GM19043 (cell line): ENCODE results near the gene TNRC6B.

Source experiments
- ATAC-seq: cut with Tn5 transposase; IDR thresholded peaks from one replicate; pipeline ENCODE4 v1.9.1; 2021; ENCODE audit warnings: low read depth; ENCODE audit not compliant: unreplicated experiment

TNRC6B gene

DNA sequence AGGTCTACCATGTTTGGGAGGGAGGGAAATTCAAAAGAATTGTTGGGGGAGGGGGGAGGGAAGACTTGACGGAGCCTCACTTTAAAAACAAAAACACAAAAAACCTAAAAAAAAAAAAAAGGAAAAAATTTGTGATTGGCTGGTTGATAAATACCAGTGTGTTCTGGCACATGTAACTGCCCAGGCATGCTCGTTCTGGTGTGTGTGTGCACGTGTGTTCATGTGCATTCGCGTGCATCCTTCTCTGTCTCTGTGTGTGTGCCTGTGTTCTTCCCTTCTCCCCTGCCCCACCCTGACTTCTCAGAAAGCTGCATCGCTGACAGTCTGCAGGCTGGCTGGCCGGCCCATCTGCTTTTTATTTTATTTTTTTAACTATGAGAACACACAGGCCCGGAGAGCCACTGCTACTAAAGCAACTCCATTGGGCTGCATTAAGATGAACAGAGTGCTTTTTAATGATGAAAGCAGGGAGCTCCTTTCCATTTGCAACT lies 146.0 kb downstream of the TNRC6B start:
- no peak for ATAC-seq

DNA sequence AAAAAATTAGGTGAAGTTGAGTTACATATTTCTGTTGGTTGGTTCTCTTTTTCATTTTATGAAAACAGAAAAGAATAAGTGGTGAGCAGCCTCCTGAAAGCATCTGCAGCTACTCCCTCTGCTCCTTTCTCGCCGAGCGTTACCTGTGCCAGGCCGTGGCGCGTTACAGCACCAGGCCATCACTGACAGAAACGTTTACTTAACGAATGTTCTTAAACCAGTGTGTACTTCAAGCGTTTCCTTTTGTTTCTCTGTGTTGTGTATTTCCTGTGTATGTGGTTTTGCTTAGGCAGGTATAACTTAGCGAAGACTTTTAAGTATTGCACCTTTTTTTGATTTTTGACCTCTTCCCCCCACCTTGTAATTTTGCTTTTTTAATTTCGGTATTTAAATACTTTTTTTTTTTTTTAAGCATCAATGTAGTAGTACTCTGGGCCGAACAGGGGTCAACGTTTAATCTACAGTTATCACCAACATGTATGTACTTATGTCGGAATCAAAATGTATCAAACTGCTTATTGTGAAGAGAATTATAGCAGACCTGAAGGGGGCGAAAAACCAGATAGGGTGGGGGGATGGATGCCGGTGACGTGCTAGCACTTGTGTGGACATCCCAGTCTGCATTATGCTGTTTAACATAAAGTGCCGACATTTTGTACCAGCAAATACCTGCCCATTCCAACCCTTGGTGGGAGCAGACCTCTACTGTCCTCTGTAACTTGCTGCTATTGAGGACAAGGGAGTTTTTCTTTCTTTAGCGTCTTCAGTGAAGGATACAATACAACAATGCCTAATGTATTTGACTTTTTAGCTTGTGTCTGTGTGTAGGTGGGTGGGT lies 147.0 kb downstream of the TNRC6B start:
- no peak for ATAC-seq

DNA sequence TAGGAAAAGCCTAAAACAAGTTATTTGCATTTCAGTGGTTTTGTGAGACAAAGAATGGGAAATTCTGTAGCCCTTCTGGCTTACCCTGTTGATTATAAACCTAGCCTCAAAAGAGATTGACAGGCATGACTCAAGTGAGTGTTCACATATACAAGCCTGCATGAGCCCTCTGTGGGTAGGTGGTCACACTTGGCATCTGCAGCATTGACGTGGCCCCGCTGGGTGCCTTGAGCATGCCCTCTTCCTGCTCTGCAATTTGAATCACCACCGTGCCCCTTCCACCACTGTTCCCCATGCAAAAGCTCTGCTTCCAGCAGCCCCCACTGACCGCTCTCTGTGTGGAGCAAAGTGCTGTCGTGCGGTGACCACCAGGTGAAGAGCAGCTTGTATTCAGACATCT lies 147.6 kb downstream of the TNRC6B start:
- no peak for ATAC-seq

DNA sequence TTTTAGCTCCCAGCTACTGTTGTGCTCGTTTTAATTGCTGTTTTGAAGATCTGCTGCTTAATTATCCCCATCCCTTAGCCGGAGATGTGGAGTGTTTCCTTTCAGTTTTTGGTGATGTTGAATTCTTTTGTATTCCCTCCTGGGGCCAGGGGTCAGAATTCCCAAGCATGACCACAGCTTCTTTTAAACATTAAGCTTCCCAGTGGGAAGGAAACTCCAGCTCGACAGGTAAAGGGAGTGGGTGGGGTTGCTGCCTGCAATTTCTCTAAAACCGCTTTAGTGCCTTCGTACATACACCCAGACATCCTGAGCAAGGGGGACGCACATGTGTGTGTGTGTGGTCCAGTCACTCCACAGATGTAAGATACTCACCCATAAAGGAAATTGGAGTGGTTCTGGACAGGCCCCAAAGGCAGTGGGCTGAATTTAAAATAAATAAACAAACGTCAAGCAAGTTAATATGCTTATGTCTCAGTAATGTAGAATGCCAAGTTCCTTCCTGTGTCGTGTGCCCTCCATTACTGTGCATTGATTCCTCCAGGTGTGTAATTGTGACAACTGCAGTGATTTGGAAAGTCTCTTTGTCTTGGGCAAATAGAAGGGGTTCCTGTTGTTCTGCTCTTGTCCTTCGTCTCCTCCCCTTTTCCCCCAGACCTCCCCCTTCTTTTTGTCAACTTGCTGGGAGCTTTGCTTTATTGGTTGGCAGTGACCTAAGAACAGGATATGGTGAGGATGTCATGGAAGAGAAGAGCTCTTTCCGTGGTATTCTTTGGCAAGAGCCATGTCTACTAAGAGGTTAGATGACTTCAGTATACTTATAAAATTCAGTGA lies 149.4 kb downstream of the TNRC6B start:
- no peak for ATAC-seq

DNA sequence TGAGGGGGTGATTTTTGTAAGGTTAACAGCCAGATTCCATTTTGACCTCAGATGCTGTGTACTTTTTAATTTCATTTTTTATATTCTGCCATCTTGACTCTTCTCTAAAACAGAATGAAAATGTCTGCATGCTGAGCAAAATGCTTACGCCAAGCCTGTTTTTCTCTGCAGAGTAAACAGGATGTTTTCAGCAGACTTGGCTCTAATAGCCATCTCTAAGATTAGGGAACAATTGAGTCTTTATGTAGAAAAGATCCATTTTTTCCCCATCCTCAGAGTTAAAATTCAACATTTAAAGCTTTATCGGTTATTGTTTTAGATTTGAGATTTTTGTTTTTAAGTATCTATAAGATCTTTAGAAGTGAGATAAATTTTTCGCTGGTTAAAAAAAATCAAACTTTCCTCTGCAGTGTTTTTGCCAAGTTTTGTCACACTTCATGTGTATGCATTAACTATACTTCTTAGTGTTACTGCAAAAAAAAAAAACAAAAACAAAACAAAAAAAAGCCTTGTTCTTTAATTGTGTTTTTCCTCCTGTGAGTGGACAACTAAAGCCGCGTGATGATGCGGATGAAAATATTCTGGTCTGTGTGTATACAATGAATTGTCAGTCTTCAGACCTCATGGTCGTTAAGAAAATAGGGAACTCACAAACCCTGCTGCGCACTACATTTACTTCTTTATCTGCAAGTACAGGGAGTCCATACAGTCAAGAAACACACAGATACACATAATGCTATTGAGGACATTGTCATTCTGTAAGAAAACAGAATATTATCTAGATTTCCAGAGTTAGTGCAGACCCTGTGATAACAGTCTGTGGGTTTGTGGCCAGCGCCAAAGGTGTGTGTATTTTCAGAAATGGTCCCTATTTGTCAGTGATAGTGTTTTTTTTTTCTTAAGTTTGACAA lies 151.1 kb downstream of the TNRC6B start:
- ATAC-seq: no peak

DNA sequence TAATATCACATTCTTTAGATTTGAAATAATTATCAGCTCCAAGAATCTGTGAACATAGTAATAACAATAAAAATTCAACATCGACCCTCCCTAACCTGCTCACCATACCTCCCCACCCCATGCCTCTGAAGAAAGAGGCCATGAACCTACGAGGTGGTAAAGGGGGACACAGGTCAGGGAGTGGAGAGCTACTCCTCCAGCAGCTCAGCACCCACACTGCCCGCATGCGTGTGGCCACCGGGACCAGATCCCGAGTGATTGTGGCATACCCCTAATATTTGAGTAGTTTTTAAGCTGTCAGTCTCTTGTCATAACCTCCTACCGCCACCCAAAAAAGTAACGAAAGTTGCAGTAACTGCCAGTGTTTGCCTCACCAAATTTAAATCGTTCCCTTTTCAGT lies 151.7 kb downstream of the TNRC6B start:
- no peak for ATAC-seq

DNA sequence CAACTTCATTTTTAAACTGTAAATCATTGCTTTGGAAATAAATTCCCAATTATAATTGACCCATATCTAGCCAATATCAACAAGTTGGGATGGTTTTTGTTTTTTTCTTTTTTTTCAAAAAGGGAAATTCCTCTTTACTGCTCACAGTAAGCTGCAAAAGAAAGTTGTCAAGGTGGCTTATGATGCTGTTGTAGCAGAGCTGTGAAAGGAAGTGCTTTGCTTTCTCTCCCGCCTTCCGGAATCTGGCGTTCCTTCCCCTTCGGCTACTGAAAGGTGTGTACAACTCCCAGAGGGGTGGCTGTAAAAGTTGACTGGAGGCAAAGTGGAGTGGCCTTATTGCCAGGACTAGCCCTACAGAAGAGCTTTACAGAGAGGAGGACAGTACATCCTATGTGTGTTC lies 152.4 kb downstream of the TNRC6B start:
- no peak for ATAC-seq

DNA sequence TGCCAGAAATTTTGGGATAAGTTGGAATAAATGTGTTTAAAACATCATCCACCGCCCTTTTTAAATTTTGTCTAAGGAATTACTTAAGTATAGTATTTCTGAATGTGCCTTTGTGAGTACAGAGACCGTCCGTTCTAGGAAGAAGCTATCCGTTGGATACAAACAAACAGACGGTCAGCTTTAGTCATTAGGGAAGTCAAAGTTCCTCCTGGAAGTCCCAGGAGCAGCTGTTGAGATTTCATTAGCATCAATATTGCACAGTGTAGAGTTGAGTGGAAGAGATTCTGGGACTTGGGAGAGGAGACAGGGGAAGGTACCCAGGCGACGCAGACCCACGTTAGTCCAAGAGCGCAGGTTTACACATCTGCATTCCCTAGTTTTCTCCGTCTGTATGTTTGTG lies 152.9 kb downstream of the TNRC6B start:
- ATAC-seq: no peak

DNA sequence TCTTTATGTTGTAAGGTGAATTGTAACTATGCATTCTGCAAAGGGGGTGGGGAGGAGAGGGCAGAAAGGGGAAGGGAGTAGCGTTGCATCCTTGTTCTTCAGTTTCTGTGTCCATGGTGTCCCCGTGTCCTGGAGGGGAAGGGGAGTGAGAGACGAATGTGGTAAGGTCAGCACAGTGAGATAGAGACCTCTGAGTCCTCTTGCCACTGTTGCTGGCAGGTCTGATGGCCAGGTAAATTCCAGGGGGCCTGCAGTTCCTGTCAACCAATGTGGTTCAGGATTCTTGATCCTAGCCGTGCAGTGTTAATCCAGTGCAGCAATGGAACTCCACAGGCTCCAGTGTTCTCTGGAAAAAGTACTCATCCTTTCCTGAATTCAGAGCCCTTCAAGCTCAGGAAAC lies 154.0 kb downstream of the TNRC6B start:
- ATAC-seq: no peak

DNA sequence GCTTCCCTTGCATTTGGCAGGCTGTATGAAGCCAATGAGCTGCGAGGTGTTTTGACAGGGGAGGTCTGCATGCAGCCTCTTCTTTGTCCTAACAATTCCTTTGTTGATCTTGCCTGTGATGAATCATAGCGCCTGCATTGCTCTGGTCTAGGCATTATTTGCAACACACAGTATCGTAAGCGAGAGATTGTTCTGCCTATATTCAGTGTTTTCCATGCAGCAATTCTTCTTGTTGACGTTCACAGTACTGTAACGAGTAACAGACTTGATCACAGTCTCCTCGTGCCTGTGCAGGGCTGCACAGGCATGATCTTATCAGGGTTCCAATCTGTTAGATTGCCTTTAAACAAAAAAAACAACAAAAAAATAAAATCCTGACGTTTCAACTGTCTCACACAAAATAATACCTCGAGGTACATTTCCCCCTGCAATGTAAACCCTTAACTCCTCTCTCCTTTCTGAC lies 154.6 kb downstream of the TNRC6B start:
- ATAC-seq: no peak

DNA sequence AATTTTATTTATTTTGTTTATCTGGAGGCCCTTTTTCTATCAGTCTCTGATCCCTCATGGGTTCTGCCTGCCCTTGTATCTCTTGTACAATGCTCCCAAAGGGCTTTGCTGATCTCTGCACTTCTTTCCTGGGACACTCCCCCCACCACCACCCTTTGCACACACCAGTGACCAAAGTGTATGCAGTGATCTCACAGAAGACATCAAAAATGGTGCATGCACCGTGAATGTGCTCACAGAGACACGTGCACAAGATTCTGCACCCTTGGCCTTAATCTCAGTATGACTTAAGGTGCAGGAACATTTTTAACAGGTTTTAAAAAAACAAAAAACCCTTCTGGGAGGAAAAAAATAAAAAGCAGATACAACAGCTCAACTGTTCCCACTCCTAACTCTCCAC lies 156.3 kb downstream of the TNRC6B start:
- no peak for ATAC-seq

DNA sequence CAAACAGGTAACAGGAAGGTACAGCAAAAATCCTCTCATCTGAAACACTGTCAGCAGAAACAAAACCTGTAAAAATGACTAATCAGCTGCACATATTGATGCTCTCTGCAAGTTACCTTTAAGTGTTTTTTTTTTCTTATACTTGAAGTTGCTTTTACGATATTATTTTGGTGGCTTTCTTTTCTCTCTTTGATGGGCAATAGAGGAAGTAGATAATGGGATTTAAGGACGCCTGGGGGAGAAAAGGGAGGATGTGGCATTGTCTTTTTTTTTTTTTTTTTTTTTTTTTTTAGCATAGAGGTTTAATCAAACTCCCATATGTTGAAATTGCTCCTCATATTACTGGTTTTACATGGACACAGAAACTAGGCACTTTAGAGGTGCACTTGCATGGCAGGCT lies 157.2 kb downstream of the TNRC6B start:
- no peak for ATAC-seq

DNA sequence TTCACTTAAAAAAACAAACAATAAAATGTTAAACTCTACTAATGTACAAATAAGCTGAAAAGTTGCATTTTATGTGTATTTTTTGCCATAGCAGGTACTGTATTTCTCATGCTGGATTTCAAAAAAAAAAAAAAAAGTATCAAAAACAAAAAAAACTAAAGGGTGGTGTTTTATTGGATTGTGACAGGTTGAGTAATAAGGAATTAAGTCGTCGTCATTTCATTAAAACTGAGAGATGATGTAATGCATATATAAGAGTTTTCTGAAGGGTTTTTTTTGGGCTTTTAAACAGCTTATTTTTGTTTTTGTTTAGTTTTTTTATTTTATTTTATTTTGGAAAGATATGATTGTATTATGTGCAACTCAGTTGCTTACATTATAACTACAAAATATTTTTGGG lies 157.6 kb downstream of the TNRC6B start:
- no peak for ATAC-seq

DNA sequence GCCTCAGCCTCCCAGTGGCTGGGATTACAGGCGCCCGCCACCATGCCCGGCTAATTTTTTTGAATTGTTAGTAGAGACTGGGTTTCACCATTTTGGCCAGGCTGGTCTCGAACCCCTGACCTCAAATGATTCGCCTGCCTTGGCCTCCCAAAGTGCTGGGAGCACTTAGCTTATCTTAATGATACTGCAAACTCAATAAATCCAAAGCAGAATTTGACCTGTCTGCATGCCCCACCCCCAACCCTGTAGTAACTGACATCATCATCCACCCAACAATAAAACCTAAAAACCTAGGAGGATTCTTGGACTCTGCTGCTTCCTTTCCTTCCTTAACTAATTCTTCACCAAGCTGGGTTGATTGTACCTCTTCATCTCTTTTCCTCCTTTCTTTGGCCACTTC lies 162.3 kb downstream of the TNRC6B start:
- no peak for ATAC-seq

DNA sequence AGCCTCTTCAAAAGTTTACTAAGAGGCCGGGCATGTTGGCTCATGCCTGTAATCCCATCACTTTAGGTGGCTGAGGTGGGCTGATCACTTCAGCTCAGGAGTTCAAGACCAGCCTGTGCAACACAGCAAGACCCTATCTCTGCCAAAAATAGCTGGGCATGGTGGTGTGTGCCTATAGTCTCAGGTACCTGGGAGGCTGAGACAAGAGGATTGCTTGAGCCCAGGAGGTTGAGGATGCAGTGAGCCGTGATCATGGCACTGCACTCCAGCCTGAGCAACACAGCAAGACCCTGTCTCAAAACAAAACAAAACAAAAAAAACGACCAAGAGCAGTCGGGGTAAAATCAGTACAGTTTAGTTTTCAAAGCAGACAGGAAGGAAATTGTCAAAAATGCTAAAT lies 163.9 kb downstream of the TNRC6B start:
- ATAC-seq: no peak

DNA sequence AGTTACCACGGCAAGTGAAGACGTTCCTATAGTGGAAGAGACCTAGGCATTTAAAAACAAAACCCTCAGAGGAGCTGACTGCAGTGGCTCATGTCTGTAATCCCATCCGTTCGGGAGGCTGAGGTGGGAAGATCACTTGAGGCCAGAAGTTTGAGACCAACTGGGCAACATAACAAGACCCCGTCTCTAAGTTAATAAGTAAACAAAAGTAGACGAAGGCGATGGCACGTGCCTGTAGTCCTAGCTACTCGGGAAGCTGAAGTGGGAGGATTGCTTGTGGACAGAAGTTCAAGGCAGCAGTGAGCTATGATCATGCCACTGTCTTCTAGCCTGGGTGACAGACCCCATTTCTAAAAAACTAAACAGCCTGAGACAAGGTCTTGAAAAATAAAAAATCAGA lies 164.8 kb downstream of the TNRC6B start:
- ATAC-seq: no peak

DNA sequence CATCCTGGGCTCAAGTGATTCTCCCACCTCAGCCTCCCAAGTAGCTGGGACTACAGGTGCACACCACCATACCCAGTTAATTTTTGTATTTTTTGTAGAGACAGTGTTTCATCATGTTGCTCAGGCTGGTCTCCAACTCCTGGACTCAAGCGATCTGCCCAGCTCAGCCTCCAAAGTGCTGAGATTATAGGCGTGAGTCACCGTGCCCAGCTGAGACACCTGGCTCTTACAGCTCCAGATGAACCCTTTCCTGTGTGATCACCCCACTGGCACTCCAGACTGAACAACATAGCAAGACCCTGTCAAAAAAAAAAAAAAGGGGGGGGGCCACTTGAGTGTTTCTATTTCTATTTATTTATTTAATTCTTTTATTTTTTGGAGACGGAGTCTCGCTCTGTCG lies 167.5 kb downstream of the TNRC6B start:
- ATAC-seq: no peak

DNA sequence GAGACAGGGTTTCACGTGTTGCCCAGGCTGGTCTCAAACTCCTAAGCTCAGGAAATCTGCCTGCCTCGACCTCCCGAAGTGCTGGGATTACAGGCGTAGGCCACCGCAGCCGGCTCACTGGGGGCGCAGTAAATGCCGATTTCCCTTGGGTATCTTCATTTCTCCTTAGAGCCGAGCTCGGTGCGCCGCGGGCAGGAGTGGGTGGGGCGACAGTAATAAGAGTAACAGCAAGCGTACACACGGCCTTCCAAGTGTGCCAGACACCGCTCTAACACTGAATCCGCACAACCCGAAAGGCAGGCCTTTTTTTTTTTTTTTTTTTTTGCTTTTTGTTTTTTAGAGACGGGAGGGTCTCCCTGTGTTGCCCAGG lies 168.1 kb downstream of the TNRC6B start:
- ATAC-seq: no peak

DNA sequence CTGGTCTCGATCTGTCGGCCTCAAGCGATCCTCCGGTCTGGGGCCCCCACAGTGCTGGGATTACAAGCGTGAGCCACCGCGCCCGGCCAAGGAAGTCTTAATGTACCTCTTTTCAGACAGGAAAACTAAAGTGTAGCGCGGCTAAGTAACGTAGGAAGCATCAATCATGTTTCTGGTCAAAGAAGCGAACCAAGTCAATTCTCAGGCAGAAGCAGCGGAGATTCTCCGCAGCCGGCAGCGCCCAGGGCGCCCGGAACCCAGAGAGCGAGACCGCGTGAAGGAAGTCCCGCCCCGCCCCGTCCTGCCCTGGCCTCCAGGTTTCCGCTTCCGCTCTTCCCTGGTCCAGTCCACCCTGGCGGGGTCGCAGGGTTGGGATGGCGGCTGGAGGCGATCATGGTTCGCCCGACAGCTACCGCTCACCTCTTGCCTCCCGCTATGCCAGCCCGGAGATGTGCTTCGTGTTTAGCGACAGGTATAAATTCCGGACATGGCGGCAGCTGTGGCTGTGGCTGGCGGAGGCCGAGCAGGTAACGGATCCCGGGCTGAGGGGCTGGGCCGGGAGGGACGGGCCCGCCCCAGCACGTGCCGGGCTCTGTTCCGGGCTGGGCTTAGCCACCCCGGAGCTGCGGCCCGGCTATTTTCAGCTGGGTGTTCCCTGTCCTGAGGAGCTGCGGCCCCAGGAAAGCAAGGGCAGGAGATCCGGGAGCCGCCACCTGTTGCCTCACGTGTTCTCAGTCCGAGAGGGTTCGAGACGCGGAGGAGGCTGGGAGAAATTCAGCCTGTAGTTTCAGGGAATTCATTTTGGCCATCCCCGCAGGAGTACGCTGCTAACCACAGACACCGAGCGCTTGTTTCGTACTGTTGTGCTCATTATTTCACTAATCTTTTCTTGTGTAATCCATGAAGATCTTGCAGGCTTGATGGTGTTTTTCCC lies 168.7 kb downstream of the TNRC6B start, which contains the start of gene ADSL:
TSS of gene ADSL (plus strand) at position 316 of the 934 bp plus-strand sequence. CDS start at position 375, 59 bp downstream.
- ATAC-seq: peak; percentile 78
